Measurements from ENCODE around the gene TMEM163.
"Not testable (repeated sequence)": the region's sequence is repeated elsewhere in the genome, so short reads cannot be mapped to it uniquely, and the experiment has no call there.

Gene TMEM163

GRCh38 chr2:134621939-134622705 is 96.7 kb downstream of the TMEM163 start:
- DNase-seq (ENCODE audit: low read depth in 3 of 3), result no peak

DNA sequence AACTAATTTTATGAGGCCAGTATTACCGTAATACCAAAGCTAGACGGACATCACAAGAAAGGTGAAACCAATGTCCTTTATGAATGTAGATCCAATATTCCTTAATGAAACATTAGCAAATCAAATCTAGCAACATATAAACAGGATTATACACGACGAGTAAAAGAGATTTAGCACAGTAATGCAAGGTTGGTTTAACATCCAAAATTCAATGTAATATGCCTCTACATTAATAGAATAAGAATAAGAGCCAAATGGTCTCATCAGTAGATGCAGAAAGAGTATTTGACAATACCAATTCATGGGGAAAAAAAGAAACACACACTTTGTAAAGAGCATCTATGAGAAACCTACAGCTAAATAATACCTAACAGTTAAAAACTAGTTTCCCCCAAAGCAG is 99.5 kb downstream of the TMEM163 start:
- DNase-seq (ENCODE audit: low read depth in 3 of 3), result no peak

GRCh38 chr2:134615480-134615879 is 103.3 kb downstream of the TMEM163 start:
- DNase-seq (ENCODE audit: low read depth in 3 of 3), result not testable (repeated sequence)

DNA sequence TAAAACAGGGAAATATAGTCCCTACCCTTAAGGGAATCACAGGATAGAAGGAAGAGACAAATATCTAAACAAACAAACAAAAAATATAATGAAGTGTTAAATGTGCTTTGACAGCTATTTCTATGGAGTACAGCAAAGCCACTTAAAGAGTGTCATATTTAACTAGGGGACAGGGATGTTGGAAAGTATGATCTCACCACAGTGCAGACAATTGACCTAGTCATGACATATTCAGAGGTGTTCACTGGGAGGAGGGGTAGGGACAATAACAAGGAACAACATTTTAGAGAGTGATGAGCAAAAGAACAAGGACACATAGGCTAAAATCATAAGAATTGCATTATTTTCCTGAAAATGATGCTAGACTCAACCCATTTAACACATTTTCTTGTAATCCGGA is 107.5 kb downstream of the TMEM163 start:
- DNase-seq (ENCODE audit: low read depth in 3 of 3), result no peak

DNA sequence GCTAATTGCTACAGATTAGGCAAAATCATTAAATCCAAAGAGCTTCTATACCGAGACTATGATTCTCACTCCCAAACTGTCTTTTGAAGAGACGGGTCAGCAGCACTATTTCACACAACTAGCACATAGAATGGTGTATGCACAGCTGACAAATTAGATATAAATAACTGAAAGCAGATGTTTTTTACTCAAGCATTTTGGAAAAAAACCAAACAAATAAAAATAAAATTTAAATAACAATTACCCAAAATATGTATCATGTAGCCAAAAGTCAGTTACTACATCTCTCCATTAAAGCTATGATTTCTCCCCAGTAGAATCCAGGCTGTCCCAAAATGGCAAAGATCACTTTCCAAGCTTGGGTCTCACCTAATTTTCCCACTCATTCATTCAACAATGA is 107.9 kb downstream of the TMEM163 start:
- DNase-seq (ENCODE audit: low read depth in 3 of 3), result no peak

DNA sequence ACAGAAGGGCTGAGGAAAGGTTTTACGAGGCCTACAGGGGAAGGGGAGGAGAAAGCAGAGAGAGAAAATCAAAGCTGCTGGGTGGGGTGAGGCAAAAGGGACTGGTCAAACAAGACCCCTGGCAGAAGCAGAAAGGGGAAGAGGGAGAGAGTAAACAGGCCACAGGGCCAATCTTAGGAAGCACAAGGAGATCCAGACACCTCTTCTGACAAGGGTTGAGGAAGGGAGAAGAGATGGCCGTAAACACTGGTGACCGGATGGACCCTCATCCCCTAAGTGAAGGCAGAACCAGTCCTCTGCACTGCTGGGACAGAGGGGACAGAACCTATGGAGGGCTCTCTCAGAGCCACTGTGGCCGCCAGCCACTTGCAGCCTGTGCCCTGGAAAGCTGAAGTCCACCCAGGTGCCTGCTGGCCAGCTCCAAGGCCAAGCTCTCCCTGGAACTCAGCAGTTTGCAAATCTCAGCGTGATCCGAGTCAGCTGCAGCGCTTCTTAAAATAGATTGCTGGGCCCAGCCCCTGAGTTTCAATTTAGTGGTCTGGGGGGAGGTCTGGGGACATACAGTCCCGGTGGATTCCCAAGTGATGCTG is 108.8 kb downstream of the TMEM163 start:
- DNase-seq (ENCODE audit: low read depth in 3 of 3), result no peak

DNA sequence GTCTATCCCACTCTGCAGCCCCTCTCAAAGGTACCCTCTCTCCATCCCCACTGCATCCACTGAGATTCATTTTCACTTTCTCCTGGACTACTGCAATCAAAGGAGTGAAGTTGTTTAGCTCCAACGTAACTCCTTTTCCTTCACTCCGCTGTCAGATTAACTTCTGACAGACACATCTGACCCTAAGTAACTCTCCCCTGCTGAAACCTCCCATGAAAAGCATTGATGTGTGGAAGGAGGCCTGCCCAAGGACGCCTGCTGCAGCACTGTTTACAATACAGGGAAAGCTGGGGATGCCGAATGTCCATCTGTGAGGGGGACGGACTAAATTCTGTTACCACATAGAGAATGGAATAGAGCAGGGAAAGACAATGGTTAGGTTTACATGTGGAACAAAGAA is 114.8 kb downstream of the TMEM163 start:
- DNase-seq (ENCODE audit: low read depth in 3 of 3), result no peak

DNA sequence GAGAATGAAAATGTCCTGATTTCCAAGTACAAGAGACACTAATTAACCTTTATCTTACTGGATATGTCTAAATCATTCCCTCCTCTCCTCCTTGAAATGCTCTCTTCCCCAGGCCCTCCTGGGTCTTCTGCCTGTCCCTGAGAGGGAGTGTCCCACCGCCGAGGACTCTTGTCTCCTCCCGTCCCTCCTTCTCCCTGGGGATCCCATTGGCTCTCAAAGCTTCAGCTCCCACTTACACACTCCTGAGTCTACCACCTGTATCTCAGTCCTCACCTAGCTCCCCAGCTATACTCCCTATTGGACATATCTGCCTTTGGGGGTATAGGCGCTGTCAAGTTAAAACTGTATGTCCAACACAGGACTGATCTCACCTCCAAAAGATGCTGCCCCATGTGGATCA is 116.1 kb downstream of the TMEM163 start:
- DNase-seq (ENCODE audit: low read depth in 3 of 3), result no peak

DNA sequence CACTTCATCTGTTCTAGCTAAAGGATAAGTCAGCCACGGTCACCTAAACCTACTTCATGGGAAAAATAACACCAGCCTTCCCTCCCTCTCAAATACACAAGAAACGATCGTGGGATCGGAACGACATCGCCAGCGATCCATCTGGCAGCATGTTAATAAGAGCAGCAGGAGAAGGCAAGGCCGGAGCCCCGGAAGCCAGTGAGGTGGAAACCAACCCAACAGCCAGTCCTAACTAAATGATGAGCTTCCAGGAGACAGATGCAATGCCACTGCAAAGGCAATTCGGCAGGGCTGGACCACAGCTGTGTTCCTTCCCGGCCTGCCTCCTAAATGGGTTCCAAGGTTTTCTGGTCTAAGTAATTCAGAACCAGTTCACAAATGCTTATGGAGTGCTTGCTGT is 117.5 kb downstream of the TMEM163 start:
- no peak for DNase-seq (ENCODE audit: low read depth in 3 of 3)

GRCh38 chr2:134600208-134600607 is 118.6 kb downstream of the TMEM163 start:
- no peak for DNase-seq (ENCODE audit: low read depth in 3 of 3)

- no peak for DNase-seq (ENCODE audit: low read depth in 3 of 3)
Observed at GRCh38 chr2:134599236-134599635, 119.6 kb downstream of the TMEM163 start.

GRCh38 chr2:134594399-134594798 is 124.4 kb downstream of the TMEM163 start:
- no peak for DNase-seq (ENCODE audit: low read depth in 3 of 3)

DNA sequence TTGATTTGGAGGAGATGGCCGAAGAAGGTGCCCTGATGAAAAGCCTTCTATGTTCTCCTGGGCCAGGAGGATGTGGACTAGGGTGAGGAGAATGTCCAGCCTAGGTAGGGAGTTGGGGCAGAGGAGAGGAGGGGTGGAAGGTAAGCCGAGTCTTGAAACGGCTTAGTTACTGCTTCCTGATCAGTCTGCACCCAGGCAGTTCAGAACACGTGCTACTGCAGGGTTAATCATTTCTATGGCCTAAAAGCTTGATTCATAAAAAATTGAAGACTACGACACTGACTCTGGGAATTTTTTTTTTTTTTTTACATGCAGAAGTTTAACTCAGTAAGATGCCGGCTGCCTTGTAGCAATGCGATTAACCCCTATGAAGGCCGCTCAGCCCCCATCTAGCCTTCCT is 125.3 kb downstream of the TMEM163 start:
- no peak for DNase-seq (ENCODE audit: low read depth in 3 of 3)

- no peak for DNase-seq (ENCODE audit: low read depth in 3 of 3)
Observed at GRCh38 chr2:134592377-134592776, 126.4 kb downstream of the TMEM163 start.

DNA sequence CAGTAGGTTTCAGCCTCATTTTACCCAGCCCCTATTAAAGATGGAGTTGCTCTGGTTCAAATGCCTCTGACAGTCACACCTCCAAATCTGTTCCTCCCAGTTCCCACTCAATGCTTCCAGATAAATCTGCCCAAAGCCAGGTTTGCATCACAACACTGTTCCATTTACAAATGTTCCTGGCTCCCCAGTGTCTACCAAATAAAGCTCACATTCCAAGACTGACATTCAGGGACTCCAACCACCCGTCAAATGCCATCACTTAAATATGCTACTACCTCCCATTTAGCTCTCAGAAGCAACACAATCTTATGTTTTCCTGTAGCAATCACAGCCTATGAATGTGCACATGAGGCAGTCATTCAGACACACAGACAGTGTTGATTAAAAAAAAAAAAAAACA is 127.3 kb downstream of the TMEM163 start:
- no peak for DNase-seq (ENCODE audit: low read depth in 3 of 3)

DNA sequence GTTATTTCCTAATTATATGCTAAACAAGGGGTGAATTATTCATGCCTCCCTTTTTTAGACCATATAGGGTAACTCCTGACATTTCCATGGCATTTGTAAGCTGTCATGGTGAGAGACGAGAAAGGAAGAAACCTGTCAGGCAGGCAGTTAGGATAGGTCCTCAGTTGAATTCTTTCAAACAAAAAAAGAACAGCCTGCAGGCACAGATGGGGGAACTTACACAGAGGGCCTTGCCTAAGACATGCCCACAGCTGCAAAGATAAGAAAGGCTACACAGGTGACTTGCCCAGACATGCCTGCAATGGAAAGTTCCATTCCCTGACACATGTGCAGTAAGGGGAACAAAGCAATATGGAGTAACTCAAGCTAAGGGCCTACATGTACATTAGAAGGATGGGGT is 128.1 kb downstream of the TMEM163 start:
- no peak for DNase-seq (ENCODE audit: low read depth in 3 of 3)

DNA sequence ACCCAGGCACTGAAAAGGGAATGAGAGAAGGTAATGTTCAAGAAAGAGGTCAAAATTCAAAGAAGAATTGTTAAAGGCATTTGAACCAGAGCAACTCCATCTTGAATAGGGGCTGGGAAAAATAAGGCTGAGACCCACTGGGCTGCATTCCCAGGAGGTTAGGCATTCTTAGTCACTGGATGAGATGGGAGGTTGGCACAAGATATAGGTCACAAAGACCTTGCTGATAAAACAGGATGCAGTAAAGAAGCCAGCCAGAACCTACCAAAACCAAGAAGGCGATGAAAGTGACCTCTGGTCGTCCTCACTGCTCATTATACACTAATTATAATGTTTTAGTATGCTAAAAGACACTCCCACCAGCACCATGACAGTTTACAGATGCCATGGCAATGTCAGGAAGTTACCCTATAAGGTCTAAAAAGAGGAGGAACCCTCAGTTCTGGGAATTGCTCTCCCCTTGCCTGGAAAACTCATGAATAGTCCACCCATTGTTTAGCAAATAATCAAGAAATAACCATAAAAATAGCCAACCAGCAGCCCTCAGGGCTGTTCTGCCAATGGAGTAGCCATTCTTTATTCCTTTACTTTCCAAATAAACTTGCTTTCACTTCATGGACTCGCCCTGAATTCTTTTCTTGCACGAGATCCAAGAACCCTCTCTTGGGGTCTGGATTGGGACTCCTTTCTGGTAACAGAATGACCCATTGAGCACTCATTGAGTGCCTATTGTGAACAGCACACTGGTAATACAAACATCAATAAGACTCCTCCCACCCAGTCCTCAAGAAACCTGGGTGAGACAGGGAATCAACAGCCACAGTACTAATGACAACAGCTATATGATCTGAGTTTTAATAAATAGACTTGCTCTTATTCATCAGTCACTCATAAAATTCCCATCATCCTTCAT is 129.4 kb downstream of the TMEM163 start:
- DNase-seq (ENCODE audit: low read depth in 3 of 3), result not testable (repeated sequence)

DNA sequence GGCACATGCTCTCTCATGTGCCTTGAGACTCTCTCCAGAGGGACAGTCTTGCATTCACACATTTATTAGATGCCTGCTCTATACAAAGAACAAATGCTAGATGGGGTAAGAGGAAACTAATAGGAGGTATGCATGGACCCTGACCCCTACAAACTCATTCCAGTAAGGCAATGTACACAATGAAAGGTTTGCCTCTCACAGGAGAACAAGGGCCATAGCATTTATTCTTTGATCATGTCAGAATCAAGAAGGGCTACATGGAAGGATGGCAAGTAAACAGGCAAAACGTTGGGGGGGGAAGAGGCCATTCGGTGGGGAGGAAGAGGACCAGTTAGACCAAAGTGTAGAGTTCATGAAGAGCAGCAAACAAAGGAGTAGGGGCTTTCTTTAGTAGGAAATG is 130.2 kb downstream of the TMEM163 start:
- no peak for DNase-seq (ENCODE audit: low read depth in 3 of 3)

- no peak for DNase-seq (ENCODE audit: low read depth in 3 of 3)
Observed at GRCh38 chr2:134586326-134586965, 132.4 kb downstream of the TMEM163 start.

DNA sequence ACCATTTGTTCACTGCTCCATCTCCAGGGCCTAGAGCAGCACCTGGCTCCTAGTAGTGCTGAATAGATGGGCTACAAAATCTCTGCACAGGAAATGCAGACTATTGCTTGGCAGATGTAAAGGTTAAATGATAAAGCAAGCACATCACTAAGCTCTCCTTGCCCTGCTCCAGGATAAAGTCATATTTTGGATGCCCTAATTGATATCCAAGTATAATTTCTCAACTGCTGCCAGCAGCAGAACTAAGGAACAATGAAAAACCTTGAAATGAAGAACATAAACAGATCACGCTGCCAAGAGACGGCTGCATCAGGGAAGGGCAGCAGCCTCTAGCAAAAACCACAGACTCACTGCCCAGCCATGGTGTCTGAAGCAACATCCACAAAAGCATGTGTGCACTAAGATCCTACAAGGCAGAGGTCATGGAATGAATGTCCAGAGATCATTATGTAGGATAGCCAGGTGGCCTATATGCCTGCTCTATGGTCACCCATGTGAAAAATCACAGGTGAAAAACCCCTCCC is 134.7 kb downstream of the TMEM163 start:
- no peak for DNase-seq (ENCODE audit: low read depth in 3 of 3)

DNA sequence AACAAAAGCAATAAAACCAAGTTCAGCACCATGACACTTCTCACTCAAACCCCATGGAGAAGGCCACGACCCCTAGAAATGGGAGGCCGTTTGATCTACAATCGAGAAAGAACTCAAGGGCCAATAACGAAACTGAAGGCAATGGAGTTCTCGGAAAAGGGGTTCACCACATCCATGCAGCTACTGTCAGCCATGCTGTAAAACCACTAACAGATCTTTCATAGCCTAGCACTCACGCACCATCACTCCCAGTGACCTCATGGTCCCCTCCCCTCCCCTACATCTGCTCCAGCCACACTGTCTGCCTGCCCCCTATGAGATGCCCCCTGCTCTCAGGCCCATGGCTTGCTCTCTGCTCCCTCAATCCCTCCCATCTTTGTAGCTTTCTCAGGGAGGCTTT is 135.3 kb downstream of the TMEM163 start:
- DNase-seq (ENCODE audit: low read depth in 3 of 3), result no peak

DNA sequence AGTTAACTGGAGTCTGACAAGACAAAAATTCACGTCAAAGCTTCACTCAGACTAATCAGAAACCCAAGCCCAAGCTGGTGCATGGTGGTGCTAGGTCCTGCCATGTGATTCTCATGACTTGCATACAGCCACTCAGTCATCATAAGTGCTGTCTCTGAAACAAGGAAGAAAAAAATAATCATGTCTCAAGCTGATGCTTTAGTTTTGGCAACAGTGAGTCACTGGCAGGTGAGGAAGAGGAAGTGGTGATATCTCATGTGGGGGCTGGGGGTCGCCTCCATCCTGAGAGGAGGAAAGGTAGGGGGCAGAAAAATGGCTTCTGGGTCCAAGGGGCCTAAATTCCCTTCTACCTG is 136.3 kb downstream of the TMEM163 start:
- DNase-seq (ENCODE audit: low read depth in 3 of 3), result no peak

All from stimulated activated CD4-positive, alpha-beta T cell treated with anti-CD3 and anti-CD28 coated beads, TNF-alpha, amount 100 ng/mL, for 4 hours (primary cell).